HepG2 (cell line): ENCODE measurements around the gene C5orf34. TPM values are rescaled to one million over a fixed set of nuclear protein-coding genes. Genes with fewer than 3 reads are reported as not detected.
A peak's percentile ranks its signal among the peaks of the same experiment; 100 is the strongest.

Experiments
- ATF7-NPFF ChIP-seq: sonication (generic); formaldehyde crosslinking; IDR thresholded peaks from 2 replicates; pipeline ENCODE4 v1.8.1; 2023; ENCODE audit warnings: mild to moderate bottlenecking, low read depth, missing genetic modification reagents, moderate library complexity
- ETV6 ChIP-seq: sonication (generic); formaldehyde crosslinking; conservative IDR thresholded peaks from 2 replicates; pipeline ENCODE4 v1.4.0; 2020; ENCODE audit warnings: missing genetic modification reagents
- ISL2 ChIP-seq: sonication (generic); formaldehyde crosslinking; IDR thresholded peaks from 2 replicates; pipeline ENCODE4 v1.5.0; 2020; ENCODE audit warnings: missing genetic modification reagents
- KDM3A ChIP-seq: IDR thresholded peaks from 2 replicates; pipeline ENCODE4 v1.6.1; 2018; ENCODE audit warnings: low read depth, missing compliant biosample characterization
- MIER2 ChIP-seq: IDR thresholded peaks from 2 replicates; pipeline ENCODE4 v1.6.1; 2016; ENCODE audit warnings: missing biosample characterization, missing genetic modification reagents
- MXI1 ChIP-seq: IDR thresholded peaks from 3 replicates; pipeline ENCODE4 v1.6.1; 2012; ENCODE audit warnings: low read depth, low read length, inconsistent platforms, borderline replicate concordance
- ONECUT2 ChIP-seq: sonication (generic); formaldehyde crosslinking; IDR thresholded peaks from 2 replicates; pipeline ENCODE4 v1.4.0; 2020; ENCODE audit warnings: missing genetic modification reagents
- PAF1 ChIP-seq: IDR thresholded peaks from 2 replicates; pipeline ENCODE4 v1.6.1; 2016; ENCODE audit warnings: missing genetic modification reagents, missing compliant biosample characterization
- SIN3A ChIP-seq: IDR thresholded peaks from 2 replicates; pipeline ENCODE4 v1.6.1; 2011; ENCODE audit warnings: low read depth, mild to moderate bottlenecking, control low read depth, low read length, borderline replicate concordance
- THYN1 ChIP-seq: sonication (generic); formaldehyde crosslinking; IDR thresholded peaks from 2 replicates; pipeline ENCODE4 v1.8.1; 2023; ENCODE audit warnings: low read depth, mild to moderate bottlenecking, moderate library complexity, missing genetic modification reagents, borderline replicate concordance
- ZFP36 ChIP-seq: fragments of 150-350 bp; IDR thresholded peaks from 2 replicates; pipeline ENCODE4 v1.6.1; 2018; ENCODE audit warnings: borderline replicate concordance, low read length, low read depth; ENCODE audit not compliant: partially characterized antibody
- ZNF446 ChIP-seq: sonication (generic); formaldehyde crosslinking; IDR thresholded peaks from 2 replicates; pipeline ENCODE4 v1.5.0; 2020; ENCODE audit warnings: mild to moderate bottlenecking, missing genetic modification reagents
- ZNF501 ChIP-seq: sonication (generic); formaldehyde crosslinking; IDR thresholded peaks from 2 replicates; pipeline ENCODE4 v1.5.1; 2020; ENCODE audit warnings: mild to moderate bottlenecking, moderate library complexity, missing genetic modification reagents
- ZNF543 ChIP-seq: sonication (generic); formaldehyde crosslinking; IDR thresholded peaks from 2 replicates; pipeline ENCODE4 v1.4.0; 2020; ENCODE audit warnings: mild to moderate bottlenecking, missing genetic modification reagents
- polyA plus RNA-seq, 8 experiments: library from polyadenylated mRNA; depleted of rRNA in 3 of 8; stranded (reverse) in 7 of 8; unstranded in 1 of 8; fragments of >200 nt; fragmentation: Illumina TruSeq in 4 of 8; extraction: Trizol in 4 of 8; gene quantifications; 2 replicates each; pipeline versions ENCODE4 v1.2.1 to v1.2.3, GENCODE V29; 2011 to 2016; ENCODE audit warnings: low read depth in 4 of 8, missing spikeins in 1 of 8, mixed read lengths in 1 of 8; ENCODE audit not compliant: insufficient read depth in 1 of 8
- total RNA-seq, 5 experiments: library from RNA; depleted of rRNA; stranded (reverse); fragments of >200 nt; fragmentation: Illumina TruSeq; extraction: Trizol; gene quantifications; 2 replicates each; pipeline ENCODE4 v1.2.3, GENCODE V29; 2016; ENCODE audit warnings: low read depth in 1 of 5
- TF ChIP-seq, protein P1 (sequence below): sonication (generic); formaldehyde crosslinking; IDR thresholded peaks from 2 replicates; pipeline ENCODE4 v1.9.0; 2022; ENCODE audit warnings: low read depth, missing genetic modification reagents
- TF ChIP-seq, protein P2 (sequence below): sonication (generic); formaldehyde crosslinking; IDR thresholded peaks from 2 replicates; pipeline ENCODE4 v1.4.0; 2020; ENCODE audit warnings: missing genetic modification reagents
- TF ChIP-seq, protein P3 (sequence below): sonication (generic); formaldehyde crosslinking; IDR thresholded peaks from 2 replicates; pipeline ENCODE4 v1.4.0; 2020; ENCODE audit warnings: low read depth, mild to moderate bottlenecking, missing genetic modification reagents
- TF ChIP-seq, protein P4 (sequence below): sonication (generic); formaldehyde crosslinking; conservative IDR thresholded peaks from 2 replicates; pipeline ENCODE4 v1.4.0; 2020; ENCODE audit warnings: missing genetic modification reagents

The C5orf34 gene
- total and polyA plus RNA-seq, 2 of the 13 experiments (the other 11 are each of a cell fraction or from before 2014, with no cell fraction given) = 3.2 to 6.4 TPM

DNA sequence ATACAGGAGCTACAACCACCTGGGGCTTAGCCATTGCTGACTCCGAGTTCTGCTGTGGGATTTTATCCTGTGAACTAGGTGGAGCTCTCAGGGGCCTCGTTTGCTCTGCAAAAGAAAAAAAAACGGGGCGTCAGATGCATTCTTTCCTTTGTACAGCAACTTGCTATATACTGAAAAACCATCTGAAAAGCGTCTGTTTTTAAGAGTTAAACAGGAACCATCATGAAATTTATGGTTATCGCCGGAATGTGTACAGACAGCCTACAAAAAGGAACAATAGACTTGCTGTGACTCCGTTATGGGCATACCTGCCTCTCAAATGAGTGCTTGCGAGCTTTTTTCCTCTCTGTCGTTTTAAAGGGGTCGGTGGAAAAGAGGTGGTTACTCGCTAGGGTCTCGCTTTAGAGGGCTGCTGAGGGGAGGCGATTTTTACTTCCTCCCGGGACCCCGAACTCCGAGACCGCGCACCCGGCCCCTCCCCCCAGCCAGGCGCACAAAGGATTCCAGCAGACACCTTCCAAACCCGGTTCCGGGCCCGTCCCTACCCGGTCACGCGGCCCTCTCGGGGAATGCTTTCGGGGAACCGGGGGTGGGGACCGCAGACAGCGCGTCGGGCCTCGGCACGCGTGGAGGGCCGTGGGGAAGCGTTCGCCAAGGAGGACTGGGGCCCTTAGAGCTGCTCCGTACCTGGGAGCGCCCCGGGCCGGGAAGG is 41.1 kb upstream of the C5orf34 start (continued):
- TF ChIP-seq ZNF501 (CRISPR knock-in tag) = peak; percentile 26; the same call in 1 of the 2 replicates
- no peak for TF ChIP-seq ONECUT2 (CRISPR knock-in tag)
- TF ChIP-seq ZNF543 (CRISPR knock-in tag) = no peak; the same call in 1 of the 2 replicates
- no peak for TF ChIP-seq SIN3A
- no peak for TF ChIP-seq ISL2 (CRISPR knock-in tag)
- TF ChIP-seq, protein P1, sequence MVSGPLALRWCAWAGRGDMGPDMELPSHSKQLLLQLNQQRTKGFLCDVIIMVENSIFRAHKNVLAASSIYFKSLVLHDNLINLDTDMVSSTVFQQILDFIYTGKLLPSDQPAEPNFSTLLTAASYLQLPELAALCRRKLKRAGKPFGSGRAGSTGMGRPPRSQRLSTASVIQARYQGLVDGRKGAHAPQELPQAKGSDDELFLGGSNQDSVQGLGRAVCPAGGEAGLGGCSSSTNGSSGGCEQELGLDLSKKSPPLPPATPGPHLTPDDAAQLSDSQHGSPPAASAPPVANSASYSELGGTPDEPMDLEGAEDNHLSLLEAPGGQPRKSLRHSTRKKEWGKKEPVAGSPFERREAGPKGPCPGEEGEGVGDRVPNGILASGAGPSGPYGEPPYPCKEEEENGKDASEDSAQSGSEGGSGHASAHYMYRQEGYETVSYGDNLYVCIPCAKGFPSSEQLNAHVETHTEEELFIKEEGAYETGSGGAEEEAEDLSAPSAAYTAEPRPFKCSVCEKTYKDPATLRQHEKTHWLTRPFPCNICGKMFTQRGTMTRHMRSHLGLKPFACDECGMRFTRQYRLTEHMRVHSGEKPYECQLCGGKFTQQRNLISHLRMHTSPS = no peak
- no peak for TF ChIP-seq MIER2 (CRISPR knock-in tag)
- no peak for TF ChIP-seq ZFP36
- TF ChIP-seq MXI1 = no peak
- TF ChIP-seq ETV6 = no peak
- no peak for TF ChIP-seq ATF7-NPFF (CRISPR knock-in tag)
- no peak for TF ChIP-seq PAF1 (CRISPR knock-in tag)
- no peak for TF ChIP-seq THYN1 (CRISPR knock-in tag)
- TF ChIP-seq KDM3A (CRISPR knock-in tag) = no peak
- no peak for TF ChIP-seq ZNF446 (CRISPR knock-in tag)
- TF ChIP-seq, protein P2, sequence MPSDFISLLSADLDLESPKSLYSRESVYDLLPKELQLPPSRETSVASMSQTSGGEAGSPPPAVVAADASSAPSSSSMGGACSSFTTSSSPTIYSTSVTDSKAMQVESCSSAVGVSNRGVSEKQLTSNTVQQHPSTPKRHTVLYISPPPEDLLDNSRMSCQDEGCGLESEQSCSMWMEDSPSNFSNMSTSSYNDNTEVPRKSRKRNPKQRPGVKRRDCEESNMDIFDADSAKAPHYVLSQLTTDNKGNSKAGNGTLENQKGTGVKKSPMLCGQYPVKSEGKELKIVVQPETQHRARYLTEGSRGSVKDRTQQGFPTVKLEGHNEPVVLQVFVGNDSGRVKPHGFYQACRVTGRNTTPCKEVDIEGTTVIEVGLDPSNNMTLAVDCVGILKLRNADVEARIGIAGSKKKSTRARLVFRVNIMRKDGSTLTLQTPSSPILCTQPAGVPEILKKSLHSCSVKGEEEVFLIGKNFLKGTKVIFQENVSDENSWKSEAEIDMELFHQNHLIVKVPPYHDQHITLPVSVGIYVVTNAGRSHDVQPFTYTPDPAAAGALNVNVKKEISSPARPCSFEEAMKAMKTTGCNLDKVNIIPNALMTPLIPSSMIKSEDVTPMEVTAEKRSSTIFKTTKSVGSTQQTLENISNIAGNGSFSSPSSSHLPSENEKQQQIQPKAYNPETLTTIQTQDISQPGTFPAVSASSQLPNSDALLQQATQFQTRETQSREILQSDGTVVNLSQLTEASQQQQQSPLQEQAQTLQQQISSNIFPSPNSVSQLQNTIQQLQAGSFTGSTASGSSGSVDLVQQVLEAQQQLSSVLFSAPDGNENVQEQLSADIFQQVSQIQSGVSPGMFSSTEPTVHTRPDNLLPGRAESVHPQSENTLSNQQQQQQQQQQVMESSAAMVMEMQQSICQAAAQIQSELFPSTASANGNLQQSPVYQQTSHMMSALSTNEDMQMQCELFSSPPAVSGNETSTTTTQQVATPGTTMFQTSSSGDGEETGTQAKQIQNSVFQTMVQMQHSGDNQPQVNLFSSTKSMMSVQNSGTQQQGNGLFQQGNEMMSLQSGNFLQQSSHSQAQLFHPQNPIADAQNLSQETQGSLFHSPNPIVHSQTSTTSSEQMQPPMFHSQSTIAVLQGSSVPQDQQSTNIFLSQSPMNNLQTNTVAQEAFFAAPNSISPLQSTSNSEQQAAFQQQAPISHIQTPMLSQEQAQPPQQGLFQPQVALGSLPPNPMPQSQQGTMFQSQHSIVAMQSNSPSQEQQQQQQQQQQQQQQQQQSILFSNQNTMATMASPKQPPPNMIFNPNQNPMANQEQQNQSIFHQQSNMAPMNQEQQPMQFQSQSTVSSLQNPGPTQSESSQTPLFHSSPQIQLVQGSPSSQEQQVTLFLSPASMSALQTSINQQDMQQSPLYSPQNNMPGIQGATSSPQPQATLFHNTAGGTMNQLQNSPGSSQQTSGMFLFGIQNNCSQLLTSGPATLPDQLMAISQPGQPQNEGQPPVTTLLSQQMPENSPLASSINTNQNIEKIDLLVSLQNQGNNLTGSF (CRISPR knock-in tag) = no peak
- TF ChIP-seq, protein P3, sequence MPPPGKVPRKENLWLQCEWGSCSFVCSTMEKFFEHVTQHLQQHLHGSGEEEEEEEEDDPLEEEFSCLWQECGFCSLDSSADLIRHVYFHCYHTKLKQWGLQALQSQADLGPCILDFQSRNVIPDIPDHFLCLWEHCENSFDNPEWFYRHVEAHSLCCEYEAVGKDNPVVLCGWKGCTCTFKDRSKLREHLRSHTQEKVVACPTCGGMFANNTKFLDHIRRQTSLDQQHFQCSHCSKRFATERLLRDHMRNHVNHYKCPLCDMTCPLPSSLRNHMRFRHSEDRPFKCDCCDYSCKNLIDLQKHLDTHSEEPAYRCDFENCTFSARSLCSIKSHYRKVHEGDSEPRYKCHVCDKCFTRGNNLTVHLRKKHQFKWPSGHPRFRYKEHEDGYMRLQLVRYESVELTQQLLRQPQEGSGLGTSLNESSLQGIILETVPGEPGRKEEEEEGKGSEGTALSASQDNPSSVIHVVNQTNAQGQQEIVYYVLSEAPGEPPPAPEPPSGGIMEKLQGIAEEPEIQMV = peak; percentile 55; the same call in 1 of the 2 replicates
- TF ChIP-seq, protein P4, sequence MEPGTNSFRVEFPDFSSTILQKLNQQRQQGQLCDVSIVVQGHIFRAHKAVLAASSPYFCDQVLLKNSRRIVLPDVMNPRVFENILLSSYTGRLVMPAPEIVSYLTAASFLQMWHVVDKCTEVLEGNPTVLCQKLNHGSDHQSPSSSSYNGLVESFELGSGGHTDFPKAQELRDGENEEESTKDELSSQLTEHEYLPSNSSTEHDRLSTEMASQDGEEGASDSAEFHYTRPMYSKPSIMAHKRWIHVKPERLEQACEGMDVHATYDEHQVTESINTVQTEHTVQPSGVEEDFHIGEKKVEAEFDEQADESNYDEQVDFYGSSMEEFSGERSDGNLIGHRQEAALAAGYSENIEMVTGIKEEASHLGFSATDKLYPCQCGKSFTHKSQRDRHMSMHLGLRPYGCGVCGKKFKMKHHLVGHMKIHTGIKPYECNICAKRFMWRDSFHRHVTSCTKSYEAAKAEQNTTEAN (CRISPR knock-in tag) = no peak
